ENCODE measurements around the gene SPAST.

- TF ChIP-seq SRSF1 (optimal IDR thresholded peaks at IDR 0.05; ENCODE audit: low read depth, low read length), result no peak
- TF ChIP-seq ZSCAN25 (CRISPR knock-in tag; IDR thresholded peaks at IDR 0.05), result peak; percentile 20; the same call in 1 of the 2 replicates
- peak; percentile 93 for TF ChIP-seq ATF1 (CRISPR knock-in tag; IDR thresholded peaks at IDR 0.05)
- TF ChIP-seq, protein P1, sequence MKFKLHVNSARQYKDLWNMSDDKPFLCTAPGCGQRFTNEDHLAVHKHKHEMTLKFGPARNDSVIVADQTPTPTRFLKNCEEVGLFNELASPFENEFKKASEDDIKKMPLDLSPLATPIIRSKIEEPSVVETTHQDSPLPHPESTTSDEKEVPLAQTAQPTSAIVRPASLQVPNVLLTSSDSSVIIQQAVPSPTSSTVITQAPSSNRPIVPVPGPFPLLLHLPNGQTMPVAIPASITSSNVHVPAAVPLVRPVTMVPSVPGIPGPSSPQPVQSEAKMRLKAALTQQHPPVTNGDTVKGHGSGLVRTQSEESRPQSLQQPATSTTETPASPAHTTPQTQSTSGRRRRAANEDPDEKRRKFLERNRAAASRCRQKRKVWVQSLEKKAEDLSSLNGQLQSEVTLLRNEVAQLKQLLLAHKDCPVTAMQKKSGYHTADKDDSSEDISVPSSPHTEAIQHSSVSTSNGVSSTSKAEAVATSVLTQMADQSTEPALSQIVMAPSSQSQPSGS (CRISPR knock-in tag; IDR thresholded peaks at IDR 0.05), result peak; percentile 75
These were observed at the start of gene SPAST for GRCh38 chr2:32063310-32064020.

All from HepG2 (cell line).